Measurements from ENCODE around the gene GARIN3. TPM values are rescaled to one million over a fixed set of nuclear protein-coding genes. Genes with fewer than 3 reads are reported as not detected.
"Not testable (repeated sequence)": the region's sequence is repeated elsewhere in the genome, so short reads cannot be mapped to it uniquely, and the experiment has no call there.

The GARIN3 gene
- not detected for polyA plus RNA-seq (2013, experiment 1 of 2; ENCODE audit: insufficient read length)
- not detected for polyA plus RNA-seq (2013, experiment 2 of 2; ENCODE audit: insufficient read length)

DNA sequence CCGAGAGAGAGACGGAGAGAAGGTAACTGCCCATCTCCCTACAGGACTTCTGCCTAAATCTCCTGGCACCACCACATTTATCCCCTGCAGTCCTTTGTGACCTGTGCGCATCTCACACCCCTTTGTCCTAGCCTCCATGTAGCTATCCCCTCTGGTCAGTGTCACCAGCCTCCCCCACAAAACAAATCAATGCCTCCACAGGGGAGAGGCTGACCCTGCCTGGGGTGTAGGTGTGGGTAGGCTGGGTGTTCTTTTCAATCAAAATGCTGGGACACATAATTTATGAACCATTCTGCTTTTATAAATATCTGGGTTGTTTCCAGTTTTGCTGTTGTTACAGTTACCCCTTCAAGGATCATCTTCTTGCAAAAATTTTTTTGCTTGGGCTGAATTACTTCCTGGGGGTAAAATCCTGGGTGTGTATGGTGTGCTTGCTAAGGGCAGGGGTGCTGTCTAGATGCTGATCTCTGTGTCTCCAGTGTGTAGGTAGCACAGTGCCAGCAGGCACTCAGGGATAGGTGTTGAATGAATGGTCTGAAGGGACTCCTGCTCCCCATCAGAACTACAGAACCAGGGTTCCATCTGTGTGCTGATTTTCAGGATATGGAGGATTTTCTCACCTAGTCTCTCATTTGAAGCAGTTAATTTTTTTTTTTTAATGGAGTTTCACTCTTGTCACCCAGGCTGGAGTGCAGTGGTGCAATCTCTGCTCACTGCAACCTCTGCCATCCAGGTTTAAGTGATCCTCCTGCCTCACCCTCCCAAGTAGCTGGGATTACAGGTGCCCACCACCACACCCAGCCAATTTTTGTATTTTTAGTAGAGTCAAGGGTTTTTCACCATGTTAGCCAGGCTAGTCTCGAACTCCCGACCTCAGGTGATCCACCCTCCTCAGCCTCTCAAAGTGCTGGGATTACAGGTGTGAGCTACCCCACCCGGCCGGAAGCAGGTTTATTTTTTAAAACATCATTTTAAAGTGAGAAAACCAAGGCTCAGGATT lies at the start of gene GARIN3:
Gene GARIN3, minus strand, starts transcription at position 51 of the 1,000 bp plus-strand sequence. CDS start 96 bp downstream, outside the sequence.
- no peak for DNase-seq

DNA sequence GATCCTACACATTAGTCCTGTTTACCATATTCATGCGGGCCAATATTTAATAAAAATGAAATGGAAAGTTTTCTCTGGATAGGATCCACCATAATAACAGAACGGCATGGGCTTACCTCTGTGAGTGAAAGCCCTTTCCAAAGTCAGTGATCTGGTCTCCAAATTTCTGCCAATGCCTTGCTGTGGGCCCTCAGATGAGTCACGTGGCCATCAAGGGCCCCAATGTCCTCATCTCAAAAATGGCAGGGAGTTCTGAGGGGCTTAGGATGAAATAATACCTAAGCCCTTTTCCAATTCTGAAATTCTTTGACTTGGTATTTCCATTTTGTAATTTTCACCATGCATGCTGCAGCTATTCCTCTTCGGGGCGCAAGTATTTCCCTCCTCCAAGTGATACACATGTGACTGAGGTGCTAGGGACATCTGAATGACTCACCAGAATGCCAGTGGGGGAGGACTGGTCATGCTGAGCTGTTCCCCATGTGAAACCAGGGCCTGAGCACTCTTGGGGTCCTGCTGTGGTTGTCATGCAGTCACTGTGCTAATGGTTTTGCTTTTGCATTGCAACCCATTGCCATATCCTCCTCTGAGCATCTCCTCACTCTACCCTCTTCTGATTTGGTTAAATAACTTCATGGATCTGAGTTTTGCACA lies 49.6 kb upstream of the GARIN3 start:
- no peak for DNase-seq

DNA sequence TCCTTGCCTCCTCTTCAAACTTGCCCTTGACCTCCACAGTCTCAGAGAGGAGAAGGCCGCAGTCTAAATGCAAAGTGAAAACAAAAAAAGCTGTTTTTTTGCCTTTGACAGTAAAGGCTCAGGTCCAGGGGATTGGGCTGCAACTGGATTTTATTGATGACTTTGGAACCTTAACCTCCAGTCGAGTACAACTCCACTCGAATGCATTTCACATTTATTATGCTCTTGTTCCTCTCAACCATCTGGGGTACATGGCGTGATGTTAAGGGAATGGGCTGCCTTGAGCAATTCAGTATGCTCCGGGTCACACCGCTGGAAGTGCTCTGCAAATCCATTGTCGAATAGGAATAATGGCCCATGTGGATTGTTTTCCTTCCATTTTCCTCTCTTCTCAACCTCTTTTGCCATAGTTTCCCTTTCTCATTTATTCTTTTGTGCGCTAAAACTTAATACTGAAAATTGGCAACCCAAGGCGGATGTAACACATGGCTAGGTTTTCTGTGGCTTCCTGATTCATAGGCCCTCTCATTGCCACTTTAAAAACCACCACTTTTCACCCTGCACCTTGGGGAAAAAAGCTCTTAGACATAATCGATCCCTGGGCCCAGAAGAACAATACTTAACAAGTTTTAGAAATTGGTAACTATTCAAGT lies 48.9 kb upstream of the GARIN3 start:
- no peak for DNase-seq

DNA sequence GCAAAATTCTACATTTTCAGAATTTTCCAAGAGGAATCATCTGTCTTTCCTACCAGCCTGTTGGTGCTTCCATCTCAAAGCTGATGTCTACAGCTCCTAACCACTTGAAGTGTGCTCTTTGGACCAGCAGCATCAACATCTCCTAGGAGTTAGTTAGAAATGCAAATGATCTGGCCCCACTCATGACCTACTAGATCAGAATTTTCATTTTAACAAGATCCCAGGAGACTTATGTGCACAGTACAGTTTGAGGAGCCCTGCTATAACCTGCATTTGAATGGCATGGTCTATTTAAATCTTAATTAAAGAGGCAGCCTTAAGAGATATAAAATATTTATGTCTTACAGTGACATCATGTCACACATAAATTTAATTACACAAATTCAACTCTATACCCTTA lies 48.4 kb upstream of the GARIN3 start:
- DNase-seq = no peak

DNA sequence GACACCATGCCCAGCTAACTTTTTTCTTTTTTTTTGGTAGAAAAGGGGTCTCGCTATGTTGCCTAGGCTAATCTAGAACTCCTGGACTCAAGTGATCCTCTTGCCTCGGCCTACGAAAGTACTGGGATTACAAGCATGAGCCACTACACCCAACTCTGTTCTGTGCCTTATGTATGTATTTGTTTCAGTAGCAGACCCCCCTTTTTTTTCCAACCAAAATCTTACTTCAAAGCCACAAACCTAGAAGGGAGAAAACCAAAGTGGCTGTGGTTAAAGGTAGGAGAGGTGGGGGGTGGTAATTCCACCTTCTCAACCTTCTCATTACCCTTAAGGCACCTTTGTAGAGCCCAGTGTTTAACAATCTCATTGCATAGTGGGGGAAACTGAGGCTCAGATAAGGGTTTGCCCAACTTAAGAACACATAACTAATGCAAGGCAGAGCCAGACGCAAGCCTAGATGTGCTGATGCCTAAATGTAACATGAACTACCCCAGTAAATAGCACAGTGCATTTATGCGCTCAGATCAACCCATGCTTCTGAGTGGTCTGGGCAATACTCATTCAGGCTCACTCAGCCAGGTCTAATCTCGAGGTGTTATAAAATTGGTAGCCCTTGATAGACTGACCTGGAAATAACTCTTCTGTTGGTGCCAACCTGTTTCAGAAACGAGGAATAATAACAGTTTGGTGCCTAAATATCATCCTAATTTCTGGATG lies 47.6 kb upstream of the GARIN3 start:
- no peak for DNase-seq

DNA sequence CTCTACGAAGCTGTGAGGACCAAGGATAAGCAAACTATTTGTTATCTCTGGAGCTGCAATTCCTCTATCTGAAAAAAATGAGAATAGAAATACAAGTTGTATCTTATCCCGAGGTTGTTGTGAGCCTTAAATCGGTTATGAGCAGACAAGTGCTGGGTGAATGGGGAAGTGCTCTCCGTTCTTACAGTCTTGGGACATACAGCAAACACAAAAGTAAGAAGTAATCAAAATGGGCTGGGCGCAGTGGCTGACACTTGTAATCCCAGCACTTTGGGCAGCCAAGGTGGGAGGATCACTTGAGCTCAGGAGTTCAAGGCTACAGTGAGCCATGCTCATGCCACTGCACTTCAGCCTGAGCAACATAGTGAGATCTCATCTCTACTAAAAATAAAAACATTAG lies 46.2 kb upstream of the GARIN3 start:
- DNase-seq = no peak

DNA sequence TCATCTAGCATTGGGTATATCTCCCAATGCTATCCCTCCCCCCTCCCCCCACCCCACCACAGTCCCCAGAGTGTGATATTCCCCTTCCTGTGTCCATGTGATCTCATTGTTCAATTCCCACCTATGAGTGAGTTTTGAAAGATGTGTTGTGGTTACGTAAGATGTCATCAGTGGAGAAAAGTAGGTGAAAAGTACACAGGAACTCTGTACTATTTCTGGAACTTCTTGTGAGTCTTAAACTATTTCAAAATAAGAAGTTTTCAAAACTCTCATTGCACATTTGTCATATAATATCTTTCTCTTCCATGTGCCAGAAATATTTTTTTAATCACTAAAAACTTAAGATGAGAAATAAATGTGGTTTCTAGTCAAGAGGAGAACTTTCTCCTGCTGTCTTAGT lies 44.6 kb upstream of the GARIN3 start:
- peak; percentile 64 for DNase-seq

DNA sequence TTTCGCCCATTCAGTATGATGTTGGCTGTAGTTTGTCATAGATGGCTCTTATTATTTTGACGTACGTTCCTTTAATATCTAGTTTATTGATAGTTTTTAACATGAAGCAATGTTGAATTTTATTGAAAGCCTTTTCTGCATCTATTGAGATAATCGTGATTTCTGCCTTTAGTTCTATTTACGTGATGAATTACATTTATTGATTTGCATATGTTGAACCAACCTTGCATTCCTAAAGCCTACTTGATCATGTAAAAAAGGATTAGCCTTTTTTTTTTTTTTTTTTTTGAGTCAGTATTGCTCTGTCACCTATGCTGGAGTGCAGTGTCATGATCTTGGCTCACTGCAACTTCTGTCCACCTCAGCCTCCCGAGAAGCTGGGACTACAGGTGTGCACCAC lies 39.6 kb upstream of the GARIN3 start:
- no peak for DNase-seq

DNA sequence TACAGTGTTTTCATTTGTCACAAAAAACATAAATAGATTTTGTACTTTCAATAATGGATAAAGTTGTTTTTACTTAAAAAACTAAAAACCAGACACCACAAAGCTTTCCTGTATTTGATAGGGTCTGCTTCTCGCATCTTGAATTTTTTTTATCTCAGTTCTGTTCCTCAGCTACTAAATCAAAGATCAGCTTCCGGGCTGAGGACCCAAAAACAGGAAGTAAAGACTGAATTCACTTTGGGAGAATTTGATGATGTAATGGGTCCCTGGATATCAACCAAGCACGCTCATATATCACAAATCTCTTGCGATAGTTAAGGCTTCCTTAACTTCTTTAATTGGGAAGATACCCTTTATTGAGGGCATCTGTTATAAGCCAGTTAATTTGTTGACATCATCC lies 38.7 kb upstream of the GARIN3 start:
- no peak for DNase-seq

DNA sequence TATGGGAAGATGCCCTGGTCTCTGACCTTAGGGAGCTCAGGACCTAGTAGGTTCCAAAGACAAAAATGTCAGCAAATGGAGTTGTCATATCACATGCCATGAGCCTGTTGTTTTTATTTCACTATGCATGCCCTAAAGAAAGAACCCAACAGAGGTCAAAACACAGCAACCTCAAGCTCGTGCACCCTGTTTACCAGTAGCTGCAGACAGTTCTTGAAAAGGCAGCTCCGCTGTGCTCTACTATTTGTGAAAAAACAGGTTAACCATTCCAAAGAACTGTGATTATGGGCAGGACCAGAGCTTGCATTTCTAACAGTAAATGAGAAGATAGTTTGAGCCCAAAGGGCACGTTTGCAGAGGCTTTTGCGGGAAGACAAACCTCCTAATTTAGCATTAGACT lies 37.4 kb upstream of the GARIN3 start:
- DNase-seq = no peak

DNA sequence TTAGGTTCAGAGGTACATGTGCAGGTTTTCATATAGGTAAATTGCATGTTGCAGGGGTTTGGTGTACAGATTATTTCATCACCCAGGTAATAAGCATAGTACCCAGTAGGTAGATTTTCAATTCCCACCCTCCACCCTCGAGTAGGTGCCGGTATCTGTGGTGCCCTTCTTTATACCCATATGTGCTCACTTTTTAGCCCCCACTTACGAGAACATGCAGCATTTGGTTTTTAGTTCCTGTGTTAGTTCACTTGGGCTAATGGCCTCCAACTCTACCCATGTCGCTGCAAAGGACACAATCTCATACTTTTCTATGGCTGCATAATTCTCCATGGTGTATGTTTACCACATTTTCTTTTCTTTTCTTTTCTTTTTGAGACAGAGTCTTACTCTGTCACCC lies 35.8 kb upstream of the GARIN3 start:
- DNase-seq = no peak

DNA sequence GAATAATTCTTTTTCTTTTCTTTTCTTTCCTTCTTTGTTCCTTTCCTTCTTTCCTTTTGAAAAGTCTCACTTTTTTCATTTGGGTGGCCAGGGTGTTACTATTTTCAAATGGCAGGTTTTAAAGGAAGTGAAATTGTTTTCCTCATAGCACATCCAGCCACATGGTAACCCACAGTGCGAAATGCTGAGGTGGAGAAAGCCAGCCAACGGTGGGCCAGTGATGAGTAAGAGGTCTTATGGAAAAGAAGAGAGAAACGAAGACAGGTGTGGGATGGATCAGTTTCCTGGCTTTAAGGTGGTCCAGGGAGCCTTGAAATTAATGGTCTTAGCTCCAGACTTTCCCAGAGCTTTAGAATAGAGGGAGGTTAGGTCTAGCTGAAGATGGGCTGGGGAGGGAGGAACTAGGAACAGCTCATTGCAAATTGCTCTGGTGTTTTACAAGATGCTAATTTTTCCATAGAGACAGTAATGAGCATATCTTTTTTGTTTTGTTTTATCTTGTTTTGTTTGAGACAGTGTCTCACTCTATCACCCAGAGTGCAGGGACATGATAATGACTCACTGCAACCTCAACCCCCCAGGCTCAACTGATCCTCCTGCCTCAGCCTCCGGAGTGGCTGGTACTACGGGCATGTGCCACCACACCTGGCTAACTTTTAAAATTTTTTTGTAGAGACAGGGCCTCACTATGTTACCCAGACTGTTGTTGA lies 32.4 kb upstream of the GARIN3 start:
- DNase-seq = no peak

DNA sequence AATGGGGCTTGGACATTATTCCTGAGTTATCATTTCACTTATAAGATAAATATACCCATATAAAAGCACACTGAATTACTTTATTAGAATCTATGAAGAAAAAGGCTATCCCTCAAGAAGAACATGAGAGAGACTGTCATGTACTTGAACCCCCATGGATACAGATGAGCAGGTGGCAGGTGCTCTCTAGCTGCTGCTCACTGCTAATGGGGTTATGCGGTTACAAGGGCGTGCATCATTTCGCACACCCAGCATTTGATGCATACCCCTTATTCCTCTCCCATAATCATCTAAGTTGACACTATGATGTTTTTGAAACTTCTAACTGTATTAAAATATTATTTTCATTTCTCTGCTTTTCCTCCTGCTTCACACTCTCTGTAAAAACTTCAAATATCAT lies 31.0 kb upstream of the GARIN3 start:
- DNase-seq = no peak

DNA sequence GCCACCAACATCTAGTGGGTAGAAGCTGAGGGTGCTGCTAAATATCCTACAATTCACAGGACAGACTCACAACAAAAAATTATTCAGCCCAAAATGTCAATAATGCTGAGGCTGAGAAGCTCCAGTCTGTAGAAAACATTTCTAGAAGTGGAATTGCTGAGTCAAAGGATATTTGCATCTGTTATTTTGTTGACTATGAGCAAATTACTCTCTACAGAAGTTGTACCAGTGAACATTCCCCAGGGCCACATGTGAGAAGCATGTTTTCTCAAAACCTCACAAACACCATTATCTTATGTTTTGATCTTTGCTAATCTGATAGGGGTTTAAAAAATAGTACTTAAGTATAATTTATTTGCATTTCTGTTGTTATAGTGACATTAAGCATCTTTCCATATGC lies 30.0 kb upstream of the GARIN3 start:
- no peak for DNase-seq

DNA sequence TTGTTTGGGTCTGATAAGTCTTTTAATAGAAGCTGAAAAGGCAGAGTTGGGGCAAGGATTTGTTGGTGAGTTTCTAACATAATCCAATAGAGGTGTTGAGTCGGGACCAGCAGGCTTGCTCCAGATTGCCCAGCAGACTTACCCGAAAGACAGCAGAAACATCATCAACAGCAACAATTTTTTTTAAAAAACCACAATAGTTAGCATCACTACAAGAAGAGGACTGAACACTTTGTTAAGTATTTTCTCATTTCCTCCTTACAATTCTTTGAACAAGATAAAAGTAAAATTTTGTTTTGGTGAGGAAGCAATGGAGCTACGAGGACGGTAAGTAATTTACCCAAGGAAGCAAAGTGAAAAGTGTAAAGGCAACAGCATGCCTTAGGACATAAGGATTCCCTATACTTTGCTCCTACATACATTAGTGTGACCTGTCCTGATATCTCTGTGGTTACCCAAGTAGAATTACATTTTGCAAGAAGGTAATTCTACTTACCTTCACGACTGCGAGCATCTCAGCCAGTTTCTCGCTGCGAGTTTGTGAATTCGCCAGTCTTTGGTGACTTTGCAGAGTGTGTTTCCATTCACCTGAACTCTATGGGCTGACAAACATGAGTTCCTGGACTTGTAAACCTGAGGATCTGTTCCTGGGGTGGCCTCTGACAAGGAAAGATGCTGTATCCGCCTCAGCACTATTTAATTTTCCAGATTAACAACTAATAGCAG lies 27.8 kb upstream of the GARIN3 start:
- no peak for DNase-seq

DNA sequence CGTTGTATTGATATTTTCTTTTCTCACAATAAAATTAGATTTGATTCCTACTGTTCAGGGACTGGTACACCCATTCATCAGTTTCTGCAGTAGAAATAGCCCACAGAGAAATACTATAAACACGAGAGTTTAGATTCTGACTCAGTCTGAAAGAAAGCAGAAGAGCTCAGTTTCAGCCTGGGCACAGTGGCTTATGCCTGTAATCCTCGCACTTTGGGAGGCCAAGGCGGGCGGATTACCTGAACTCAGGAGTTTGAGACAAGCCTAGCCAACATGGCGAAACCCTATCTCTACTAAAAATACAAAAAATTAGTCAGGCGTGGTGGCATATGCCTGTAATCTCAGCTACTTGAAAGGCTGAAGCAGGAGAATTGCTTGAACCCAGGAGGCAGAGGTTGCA lies 23.2 kb upstream of the GARIN3 start:
- no peak for DNase-seq

DNA sequence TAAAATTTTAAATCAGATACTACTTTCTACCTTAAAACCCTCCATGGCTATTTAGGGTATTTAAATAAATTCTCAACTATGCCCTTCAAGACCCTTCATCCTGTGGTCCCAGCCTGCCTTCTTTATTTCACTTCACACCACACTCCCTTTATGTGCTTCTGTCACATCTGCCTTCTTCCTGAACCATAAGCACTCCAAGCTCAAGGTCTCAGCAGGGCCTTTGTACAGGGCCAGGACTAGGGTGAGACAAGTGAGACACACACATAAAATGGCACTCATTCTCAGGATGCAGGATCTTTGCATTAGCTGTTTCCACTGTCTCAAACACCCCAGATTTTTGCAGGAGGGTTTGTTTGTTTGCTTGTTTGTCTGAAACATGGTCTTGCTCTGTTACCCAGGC lies 22.2 kb upstream of the GARIN3 start:
- DNase-seq = no peak

DNA sequence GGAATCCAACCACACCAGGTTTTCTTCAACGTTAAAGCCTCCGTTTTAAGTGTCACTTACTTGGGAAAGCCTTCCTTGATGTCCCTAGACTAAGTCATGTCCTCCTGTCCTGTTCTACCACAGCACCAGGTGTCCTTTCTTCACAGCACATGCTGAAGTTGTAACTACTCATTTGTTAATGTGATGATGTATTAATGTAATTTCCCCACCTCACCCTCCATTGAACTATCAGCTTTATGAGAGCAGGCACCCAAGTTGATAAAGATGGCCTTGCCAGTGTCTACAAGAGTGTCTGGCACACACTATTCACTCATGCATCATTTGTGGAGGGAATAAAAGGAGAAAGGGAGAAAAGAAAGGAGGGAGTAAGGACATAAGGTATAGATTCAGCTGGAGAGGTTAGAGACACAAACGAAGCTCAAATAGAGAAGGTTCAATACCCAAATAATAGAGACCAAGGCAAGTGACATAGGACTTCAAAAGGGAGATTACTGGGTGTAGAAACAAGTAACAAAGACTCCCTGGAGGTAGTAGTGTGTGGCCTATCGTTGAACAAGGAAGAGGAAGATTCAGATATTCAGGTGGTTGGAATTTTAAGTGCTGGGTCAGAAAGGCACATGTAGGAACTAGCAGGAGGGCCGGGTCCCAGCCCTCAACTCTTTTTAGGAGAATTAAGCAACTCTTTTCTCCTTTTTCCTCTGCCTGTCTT lies 21.1 kb upstream of the GARIN3 start:
- no peak for DNase-seq

DNA sequence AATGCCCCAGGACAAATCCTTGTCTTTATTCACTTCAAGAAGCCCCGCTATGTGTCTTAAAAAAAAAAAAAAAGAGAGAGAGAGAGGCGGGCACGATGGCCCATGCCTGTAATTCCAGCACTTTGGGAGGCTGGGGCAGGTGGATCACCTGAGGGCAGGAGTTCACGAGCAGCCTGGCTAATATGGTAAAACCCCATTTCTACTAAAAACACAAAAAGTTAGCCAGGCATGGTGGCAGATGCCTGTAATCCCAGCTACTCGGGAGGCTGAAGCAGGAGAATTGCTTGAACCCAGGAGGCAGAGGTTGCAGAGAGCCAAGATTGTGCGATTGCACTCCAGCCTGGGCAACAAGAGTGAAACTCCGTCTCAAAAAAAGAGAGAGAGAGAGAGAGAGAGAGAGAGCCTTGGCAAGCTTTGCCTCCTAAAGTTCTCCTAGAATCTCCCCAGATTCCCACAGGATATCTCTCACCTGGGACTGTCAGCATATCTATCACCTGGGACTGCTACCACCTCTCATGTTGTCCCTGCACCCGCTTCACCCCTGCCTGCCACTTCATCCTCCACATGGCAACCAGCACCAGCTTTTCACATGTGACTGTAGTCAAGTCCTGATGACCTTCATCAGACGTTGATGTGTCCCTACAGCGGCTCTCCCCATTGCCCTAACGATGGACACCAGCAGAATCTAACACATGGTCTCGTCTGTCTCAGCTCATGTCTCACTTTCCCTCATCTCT lies 20.4 kb upstream of the GARIN3 start:
- DNase-seq = no peak

DNA sequence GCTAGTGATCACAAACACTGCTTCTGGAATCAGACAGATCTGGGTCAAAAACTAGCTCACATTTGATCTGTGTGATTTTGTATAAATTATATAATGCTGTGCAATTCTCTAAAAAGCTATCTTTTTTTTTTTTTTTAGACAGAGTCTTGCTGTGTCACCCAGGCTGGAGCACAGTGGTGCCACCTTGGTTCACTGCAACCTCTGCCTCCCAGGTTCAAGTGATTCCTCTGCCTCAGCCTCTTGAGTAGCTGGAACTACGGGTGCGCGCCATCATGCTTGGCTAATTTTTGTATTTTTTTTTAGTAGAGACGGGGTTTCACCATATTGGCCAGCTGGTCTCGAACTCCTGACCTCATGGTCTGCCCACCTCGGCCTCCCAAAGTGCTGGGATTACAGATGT lies 19.1 kb upstream of the GARIN3 start:
- DNase-seq = not testable (repeated sequence)
